ENCODE results near the gene SFTPB. TPM values are rescaled to one million over a fixed set of nuclear protein-coding genes. Genes with fewer than 3 reads are reported as not detected.
A peak's percentile ranks its signal among the peaks of the same experiment; 100 is the strongest.

SFTPB gene
- total RNA-seq, 1 experiment from 2014 or later = 7.6 TPM

DNA sequence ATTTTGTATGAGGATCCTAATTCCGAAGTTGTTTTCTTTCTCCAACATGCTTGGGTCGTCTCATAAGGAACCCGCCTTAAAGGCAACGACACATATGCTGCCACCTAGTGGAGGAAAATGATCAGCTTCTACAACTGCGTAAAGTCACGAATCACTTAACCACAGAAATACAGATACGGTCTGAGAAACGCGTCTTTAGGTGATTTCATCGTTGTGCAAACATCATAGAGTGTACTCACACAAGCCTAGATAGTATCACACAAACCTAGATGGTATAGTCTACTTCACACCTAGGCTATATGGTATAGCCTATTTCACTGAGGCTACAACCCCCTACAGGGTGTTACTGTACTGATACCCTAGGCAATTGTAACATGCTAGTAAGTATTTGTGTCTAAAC, 39.3 kb upstream of the SFTPB start:
- Mint-ChIP-seq H3K4me3 (no peak overlapping the region), H3K9me3 (no peaks in the 10 kb centered on the region), H3K27me3 (ENCODE audit: low read depth) (peaks cover 12% of the 10 kb centered on the region), H3K4me1 (peaks cover 15% of the 10 kb centered on the region), H3K27ac (no peak overlapping the region), H3K36me3 (no peaks in the 10 kb centered on the region)
- CTCF ChIA-PET = interaction anchor here (0.6 to 4.3 kb wide), 31 partner anchors 8 to 398 kb away, joined by 3 to 42 read pairs (median 6); partner anchors contain the start of genes ATOH8, GNLY and POLR1A
- DNase-seq (ENCODE audit: low spot score) = peak; percentile 47
- peak; percentile 82 for ATAC-seq
- POLR2A ChIA-PET = no interaction called here
- TF ChIP-seq, protein P1, sequence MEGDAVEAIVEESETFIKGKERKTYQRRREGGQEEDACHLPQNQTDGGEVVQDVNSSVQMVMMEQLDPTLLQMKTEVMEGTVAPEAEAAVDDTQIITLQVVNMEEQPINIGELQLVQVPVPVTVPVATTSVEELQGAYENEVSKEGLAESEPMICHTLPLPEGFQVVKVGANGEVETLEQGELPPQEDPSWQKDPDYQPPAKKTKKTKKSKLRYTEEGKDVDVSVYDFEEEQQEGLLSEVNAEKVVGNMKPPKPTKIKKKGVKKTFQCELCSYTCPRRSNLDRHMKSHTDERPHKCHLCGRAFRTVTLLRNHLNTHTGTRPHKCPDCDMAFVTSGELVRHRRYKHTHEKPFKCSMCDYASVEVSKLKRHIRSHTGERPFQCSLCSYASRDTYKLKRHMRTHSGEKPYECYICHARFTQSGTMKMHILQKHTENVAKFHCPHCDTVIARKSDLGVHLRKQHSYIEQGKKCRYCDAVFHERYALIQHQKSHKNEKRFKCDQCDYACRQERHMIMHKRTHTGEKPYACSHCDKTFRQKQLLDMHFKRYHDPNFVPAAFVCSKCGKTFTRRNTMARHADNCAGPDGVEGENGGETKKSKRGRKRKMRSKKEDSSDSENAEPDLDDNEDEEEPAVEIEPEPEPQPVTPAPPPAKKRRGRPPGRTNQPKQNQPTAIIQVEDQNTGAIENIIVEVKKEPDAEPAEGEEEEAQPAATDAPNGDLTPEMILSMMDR (IDR thresholded peaks at IDR 0.05) = peak; percentile 72; the same call in 1 of the 2 replicates
- TF ChIP-seq TEAD1 (CRISPR knock-in tag; IDR thresholded peaks at IDR 0.05) = no peak
- TF ChIP-seq OVOL2 (CRISPR knock-in tag; IDR thresholded peaks at IDR 0.05; ENCODE audit: borderline replicate concordance) = no peak
- TF ChIP-seq GRHL2 (CRISPR knock-in tag; IDR thresholded peaks at IDR 0.05; ENCODE audit: insufficient replicate concordance, severe bottlenecking) = no peak
- TF ChIP-seq EMX1 (CRISPR knock-in tag; IDR thresholded peaks at IDR 0.05) = no peak
- TF ChIP-seq RORB (CRISPR knock-in tag; IDR thresholded peaks at IDR 0.05) = no peak

DNA sequence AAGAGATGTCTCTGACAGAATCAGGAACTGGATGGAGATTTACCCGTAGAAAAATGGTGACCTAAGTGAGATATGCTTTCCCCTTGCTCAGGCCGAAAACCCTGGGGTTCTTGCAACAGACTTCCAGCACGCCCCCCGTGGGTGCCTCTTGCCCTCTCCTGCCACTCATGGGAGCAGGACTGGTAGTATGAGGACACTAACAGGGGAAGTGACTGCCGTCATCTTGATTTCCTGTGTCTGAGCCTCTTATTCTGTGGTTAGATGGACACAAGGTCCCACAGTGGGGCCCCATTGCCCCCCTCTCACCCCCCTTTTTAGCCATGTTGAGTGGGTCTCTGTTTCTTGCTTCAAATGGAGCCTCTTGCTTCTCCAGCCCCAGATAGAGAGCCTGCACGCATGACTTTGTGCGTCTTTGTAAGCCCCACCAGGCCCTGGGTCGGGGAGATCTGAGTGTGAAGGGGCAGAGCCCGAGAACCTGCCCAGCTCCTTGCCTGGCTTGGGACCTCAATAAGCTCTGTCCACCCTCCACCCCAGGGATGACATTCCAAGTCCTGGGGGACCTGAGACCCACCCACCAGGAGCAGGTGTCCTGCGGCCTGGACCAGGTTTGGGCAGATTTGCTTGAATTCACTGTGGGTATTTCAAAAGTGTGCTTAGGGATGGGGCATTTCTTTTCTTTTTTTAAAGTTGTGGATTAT, 38.7 kb upstream of the SFTPB start:
- CTCF ChIA-PET = interaction anchor here (0.6 to 4.3 kb wide), 31 partner anchors 9 to 399 kb away, joined by 3 to 42 read pairs (median 6); partner anchors contain the start of genes ATOH8, GNLY and POLR1A
- ATAC-seq = peak; percentile 33; the same call in 1 of the 2 replicates
- Mint-ChIP-seq H3K4me3 (no peak overlapping the region), H3K27me3 (ENCODE audit: low read depth) (peaks cover 12% of the 10 kb centered on the region), H3K9me3 (no peaks in the 10 kb centered on the region), H3K36me3 (no peaks in the 10 kb centered on the region), H3K4me1 (peaks cover 21% of the 10 kb centered on the region), H3K27ac (no peak overlapping the region)
- TF ChIP-seq RORB (CRISPR knock-in tag; IDR thresholded peaks at IDR 0.05) (no peak), SOX15 (CRISPR knock-in tag; IDR thresholded peaks at IDR 0.05) (no peak), TEAD4 (CRISPR knock-in tag; IDR thresholded peaks at IDR 0.05) (no peak), ZNF219 (CRISPR knock-in tag; IDR thresholded peaks at IDR 0.05; ENCODE audit: borderline replicate concordance) (no peak), CBFB (CRISPR knock-in tag; IDR thresholded peaks at IDR 0.05; ENCODE audit: low read depth) (no peak), ZNF138 (CRISPR knock-in tag; conservative IDR thresholded peaks at IDR 0.05) (no peak)
- TF ChIP-seq, protein P2, sequence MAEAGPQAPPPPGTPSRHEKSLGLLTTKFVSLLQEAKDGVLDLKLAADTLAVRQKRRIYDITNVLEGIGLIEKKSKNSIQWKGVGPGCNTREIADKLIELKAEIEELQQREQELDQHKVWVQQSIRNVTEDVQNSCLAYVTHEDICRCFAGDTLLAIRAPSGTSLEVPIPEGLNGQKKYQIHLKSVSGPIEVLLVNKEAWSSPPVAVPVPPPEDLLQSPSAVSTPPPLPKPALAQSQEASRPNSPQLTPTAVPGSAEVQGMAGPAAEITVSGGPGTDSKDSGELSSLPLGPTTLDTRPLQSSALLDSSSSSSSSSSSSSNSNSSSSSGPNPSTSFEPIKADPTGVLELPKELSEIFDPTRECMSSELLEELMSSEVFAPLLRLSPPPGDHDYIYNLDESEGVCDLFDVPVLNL (CRISPR knock-in tag; IDR thresholded peaks at IDR 0.05; ENCODE audit: borderline replicate concordance, low read depth) = no peak
- TF ChIP-seq, protein P3, sequence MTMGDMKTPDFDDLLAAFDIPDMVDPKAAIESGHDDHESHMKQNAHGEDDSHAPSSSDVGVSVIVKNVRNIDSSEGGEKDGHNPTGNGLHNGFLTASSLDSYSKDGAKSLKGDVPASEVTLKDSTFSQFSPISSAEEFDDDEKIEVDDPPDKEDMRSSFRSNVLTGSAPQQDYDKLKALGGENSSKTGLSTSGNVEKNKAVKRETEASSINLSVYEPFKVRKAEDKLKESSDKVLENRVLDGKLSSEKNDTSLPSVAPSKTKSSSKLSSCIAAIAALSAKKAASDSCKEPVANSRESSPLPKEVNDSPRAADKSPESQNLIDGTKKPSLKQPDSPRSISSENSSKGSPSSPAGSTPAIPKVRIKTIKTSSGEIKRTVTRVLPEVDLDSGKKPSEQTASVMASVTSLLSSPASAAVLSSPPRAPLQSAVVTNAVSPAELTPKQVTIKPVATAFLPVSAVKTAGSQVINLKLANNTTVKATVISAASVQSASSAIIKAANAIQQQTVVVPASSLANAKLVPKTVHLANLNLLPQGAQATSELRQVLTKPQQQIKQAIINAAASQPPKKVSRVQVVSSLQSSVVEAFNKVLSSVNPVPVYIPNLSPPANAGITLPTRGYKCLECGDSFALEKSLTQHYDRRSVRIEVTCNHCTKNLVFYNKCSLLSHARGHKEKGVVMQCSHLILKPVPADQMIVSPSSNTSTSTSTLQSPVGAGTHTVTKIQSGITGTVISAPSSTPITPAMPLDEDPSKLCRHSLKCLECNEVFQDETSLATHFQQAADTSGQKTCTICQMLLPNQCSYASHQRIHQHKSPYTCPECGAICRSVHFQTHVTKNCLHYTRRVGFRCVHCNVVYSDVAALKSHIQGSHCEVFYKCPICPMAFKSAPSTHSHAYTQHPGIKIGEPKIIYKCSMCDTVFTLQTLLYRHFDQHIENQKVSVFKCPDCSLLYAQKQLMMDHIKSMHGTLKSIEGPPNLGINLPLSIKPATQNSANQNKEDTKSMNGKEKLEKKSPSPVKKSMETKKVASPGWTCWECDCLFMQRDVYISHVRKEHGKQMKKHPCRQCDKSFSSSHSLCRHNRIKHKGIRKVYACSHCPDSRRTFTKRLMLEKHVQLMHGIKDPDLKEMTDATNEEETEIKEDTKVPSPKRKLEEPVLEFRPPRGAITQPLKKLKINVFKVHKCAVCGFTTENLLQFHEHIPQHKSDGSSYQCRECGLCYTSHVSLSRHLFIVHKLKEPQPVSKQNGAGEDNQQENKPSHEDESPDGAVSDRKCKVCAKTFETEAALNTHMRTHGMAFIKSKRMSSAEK (CRISPR knock-in tag; IDR thresholded peaks at IDR 0.05; ENCODE audit: borderline replicate concordance) = no peak
- TF ChIP-seq, protein P4, sequence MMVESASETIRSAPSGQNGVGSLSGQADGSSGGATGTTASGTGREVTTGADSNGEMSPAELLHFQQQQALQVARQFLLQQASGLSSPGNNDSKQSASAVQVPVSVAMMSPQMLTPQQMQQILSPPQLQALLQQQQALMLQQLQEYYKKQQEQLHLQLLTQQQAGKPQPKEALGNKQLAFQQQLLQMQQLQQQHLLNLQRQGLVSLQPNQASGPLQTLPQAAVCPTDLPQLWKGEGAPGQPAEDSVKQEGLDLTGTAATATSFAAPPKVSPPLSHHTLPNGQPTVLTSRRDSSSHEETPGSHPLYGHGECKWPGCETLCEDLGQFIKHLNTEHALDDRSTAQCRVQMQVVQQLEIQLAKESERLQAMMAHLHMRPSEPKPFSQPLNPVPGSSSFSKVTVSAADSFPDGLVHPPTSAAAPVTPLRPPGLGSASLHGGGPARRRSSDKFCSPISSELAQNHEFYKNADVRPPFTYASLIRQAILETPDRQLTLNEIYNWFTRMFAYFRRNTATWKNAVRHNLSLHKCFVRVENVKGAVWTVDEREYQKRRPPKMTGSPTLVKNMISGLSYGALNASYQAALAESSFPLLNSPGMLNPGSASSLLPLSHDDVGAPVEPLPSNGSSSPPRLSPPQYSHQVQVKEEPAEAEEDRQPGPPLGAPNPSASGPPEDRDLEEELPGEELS (CRISPR knock-in tag; IDR thresholded peaks at IDR 0.05) = no peak
- DNase-seq (ENCODE audit: low spot score) = no peak
- POLR2A ChIA-PET = no interaction called here
